ENCODE measurements around the gene ST3GAL2. TPM values are rescaled to one million over a fixed set of nuclear protein-coding genes. Genes with fewer than 3 reads are reported as not detected.

ST3GAL2 gene
- total and polyA plus RNA-seq, 9 of the 15 experiments (the other 6 are each of a cell fraction or from before 2014, with no cell fraction given): 1.5 to 108 (median 34.3) TPM

DNA sequence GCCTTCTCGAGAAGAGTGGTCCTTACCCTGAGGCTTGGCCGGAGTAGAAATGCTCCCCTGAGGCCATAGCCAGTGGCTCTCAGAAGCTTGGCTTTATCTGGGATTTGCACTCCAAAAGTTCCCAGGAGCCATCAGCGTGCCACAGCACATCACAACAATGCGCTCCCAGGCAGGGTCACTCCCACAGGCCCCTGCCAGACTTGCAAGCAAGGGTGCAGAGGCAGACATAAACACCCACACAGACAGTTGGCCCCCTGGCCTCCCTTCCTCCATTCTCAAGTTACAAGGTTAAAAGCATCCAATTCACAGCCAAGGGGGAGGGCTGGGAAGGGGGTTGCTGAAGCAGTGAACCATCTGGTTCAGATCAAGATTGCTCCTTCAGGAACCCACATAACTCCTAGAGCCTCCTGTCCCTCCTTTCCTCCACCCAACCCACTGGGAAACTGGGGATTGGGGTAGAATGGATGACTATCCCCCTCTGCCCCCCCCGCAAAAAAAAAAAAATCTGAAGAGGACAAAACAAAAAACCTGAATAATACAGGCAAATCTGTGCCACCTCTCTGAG, 1.8 kb downstream of the ST3GAL2 start (continued):
- TF ChIP-seq, protein P1, sequence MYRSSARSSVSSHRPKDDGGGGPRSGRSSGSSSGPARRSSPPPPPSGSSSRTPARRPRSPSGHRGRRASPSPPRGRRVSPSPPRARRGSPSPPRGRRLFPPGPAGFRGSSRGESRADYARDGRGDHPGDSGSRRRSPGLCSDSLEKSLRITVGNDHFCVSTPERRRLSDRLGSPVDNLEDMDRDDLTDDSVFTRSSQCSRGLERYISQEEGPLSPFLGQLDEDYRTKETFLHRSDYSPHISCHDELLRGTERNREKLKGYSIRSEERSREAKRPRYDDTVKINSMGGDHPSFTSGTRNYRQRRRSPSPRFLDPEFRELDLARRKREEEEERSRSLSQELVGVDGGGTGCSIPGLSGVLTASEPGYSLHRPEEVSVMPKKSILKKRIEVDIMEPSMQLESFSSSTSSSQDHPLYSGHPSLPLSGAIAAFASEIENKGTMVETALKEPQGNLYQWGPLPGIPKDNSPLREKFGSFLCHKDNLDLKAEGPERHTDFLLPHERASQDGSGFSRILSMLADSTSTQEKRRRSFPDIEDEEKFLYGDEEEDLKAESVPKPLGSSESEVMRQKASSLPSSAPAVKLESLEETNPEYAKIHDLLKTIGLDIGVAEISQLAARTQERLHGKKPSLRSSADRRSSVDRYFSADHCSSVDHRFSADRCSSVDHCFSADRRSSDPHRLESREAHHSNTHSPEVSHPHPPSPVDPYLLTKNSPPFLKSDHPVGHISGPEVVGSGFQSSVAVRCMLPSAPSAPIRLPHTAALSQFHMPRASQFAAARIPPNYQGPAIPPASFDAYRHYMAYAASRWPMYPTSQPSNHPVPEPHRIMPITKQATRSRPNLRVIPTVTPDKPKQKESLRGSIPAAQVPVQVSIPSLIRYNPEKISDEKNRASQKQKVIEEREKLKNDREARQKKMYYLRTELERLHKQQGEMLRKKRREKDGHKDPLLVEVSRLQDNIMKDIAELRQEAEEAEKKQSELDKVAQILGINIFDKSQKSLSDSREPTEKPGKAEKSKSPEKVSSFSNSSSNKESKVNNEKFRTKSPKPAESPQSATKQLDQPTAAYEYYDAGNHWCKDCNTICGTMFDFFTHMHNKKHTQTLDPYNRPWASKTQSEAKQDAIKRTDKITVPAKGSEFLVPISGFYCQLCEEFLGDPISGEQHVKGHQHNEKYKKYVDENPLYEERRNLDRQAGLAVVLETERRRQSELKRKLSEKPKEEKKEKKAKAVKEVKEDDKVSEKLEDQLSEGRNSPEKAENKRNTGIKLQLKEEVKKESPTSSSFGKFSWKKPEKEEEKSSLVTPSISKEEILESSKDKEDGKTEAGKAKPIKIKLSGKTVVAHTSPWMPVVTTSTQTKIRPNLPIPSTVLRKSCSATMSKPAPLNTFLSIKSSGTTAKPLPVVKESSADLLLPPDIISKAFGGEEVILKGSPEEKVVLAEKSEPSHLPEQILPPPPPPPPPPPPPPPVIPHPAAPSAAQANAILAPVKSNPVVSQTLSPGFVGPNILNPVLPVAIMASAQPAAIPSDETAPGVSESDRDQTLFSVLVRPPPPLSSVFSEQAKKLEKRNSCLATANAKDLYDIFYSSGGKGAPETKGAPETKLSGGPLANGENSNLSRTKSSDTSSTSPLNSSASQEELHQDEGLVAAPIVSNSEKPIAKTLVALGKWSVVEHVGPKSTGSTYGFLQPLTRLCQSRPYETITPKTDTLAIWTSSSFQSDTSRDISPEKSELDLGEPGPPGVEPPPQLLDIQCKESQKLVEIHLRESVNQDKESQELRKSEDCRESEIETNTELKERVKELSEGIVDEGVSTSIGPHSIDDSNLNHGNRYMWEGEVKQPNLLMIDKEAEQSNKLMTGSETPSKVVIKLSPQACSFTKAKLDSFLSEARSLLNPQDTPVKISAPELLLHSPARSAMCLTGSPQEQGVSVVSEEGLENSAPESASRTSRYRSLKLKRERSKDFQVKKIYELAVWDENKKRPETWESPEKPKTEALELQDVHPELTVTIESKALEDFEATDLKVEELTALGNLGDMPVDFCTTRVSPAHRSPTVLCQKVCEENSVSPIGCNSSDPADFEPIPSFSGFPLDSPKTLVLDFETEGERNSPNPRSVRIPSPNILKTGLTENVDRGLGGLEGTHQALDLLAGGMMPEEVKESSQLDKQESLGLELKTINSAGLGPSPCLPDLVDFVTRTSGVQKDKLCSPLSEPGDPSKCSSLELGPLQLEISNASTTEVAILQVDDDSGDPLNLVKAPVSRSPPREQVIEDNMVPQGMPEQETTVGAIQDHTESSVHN (IDR thresholded peaks at IDR 0.05; ENCODE audit: borderline replicate concordance in 1 of 2, low read depth in 1 of 2): no peak
- TF ChIP-seq, protein P2, sequence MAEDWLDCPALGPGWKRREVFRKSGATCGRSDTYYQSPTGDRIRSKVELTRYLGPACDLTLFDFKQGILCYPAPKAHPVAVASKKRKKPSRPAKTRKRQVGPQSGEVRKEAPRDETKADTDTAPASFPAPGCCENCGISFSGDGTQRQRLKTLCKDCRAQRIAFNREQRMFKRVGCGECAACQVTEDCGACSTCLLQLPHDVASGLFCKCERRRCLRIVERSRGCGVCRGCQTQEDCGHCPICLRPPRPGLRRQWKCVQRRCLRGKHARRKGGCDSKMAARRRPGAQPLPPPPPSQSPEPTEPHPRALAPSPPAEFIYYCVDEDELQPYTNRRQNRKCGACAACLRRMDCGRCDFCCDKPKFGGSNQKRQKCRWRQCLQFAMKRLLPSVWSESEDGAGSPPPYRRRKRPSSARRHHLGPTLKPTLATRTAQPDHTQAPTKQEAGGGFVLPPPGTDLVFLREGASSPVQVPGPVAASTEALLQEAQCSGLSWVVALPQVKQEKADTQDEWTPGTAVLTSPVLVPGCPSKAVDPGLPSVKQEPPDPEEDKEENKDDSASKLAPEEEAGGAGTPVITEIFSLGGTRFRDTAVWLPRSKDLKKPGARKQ (CRISPR knock-in tag; IDR thresholded peaks at IDR 0.05): no peak
- TF ChIP-seq CLOCK (CRISPR knock-in tag; IDR thresholded peaks at IDR 0.05; ENCODE audit: borderline replicate concordance): no peak
- TF ChIP-seq, protein P3, sequence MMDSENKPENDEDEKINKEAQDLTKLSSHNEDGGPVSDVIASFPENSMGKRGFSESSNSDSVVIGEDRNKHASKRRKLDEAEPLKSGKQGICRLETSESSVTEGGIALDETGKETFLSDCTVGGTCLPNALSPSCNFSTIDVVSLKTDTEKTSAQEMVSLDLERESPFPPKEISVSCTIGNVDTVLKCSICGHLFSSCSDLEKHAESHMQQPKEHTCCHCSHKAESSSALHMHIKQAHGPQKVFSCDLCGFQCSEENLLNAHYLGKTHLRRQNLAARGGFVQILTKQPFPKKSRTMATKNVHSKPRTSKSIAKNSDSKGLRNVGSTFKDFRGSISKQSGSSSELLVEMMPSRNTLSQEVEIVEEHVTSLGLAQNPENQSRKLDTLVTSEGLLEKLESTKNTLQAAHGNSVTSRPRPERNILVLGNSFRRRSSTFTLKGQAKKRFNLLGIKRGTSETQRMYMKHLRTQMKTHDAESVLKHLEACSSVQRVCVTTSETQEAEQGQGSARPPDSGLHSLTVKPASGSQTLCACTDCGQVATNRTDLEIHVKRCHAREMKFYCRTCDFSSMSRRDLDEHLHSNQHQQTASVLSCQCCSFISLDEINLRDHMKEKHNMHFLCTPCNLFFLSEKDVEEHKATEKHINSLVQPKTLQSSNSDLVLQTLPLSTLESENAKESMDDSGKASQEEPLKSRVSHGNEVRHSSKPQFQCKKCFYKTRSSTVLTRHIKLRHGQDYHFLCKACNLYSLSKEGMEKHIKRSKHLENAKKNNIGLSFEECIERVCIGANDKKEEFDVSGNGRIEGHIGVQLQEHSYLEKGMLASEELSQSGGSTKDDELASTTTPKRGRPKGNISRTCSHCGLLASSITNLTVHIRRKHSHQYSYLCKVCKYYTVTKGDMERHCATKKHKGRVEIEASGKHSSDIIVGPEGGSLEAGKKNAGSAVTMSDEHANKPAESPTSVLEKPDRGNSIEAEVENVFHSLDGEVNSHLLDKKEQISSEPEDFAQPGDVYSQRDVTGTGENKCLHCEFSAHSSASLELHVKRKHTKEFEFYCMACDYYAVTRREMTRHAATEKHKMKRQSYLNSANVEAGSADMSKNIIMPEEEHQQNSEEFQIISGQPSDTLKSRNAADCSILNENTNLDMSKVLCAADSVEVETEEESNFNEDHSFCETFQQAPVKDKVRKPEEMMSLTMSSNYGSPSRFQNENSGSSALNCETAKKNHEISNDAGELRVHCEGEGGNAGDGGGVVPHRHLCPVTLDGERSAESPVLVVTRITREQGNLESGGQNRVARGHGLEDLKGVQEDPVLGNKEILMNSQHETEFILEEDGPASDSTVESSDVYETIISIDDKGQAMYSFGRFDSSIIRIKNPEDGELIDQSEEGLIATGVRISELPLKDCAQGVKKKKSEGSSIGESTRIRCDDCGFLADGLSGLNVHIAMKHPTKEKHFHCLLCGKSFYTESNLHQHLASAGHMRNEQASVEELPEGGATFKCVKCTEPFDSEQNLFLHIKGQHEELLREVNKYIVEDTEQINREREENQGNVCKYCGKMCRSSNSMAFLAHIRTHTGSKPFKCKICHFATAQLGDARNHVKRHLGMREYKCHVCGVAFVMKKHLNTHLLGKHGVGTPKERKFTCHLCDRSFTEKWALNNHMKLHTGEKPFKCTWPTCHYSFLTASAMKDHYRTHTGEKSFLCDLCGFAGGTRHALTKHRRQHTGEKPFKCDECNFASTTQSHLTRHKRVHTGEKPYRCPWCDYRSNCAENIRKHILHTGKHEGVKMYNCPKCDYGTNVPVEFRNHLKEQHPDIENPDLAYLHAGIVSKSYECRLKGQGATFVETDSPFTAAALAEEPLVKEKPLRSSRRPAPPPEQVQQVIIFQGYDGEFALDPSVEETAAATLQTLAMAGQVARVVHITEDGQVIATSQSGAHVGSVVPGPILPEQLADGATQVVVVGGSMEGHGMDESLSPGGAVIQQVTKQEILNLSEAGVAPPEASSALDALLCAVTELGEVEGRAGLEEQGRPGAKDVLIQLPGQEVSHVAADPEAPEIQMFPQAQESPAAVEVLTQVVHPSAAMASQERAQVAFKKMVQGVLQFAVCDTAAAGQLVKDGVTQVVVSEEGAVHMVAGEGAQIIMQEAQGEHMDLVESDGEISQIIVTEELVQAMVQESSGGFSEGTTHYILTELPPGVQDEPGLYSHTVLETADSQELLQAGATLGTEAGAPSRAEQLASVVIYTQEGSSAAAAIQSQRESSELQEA (IDR thresholded peaks at IDR 0.05; ENCODE audit: low read depth): no peak
- TF ChIP-seq L3MBTL2 (IDR thresholded peaks at IDR 0.05): 0 out of 2 replicates have a peak, but pooled peaks have one; percentile 21

Measured in K562 (cell line).